Endothelial cell of umbilical vein (primary cell): Measurements from ENCODE around the gene KATNIP. TPM values are rescaled to one million over a fixed set of nuclear protein-coding genes. Genes with fewer than 3 reads are reported as not detected.

Experiments
- BruUV-seq: library from RNA; stranded (reverse); fragments of 400-500 nt; replicated peaks from 2 replicates; lab custom pipeline; 2021; lab: Mats Ljungman, UMichigan
- CTCF ChIA-PET: fragments of 300-600, 350-600 bp; sonication (Branson Sonifier 250); formaldehyde crosslinking; loops from one replicate; lab custom pipeline; 2021; ENCODE audit warnings: antibody characterized with exemption, inconsistent platforms; lab: Charles Lee
- POLR2A ChIA-PET: fragments of 300-600, 350-600 bp; sonication (Branson Sonifier 250); formaldehyde crosslinking; loops from one replicate; lab custom pipeline; 2021; ENCODE audit warnings: antibody characterized with exemption, inconsistent platforms; lab: Charles Lee
- DNase-seq: peaks from one replicate; pipeline ENCODE4 v3.0.0-alpha.2; 2011; ENCODE audit warnings: low read depth, low spot score
- FAIRE-seq: peaks from 2 replicates; lab custom pipeline; 2011; peaks lifted over from hg19 to GRCh38; lab: Jason Lieb, UNC
- H2AFZ ChIP-seq: 2 replicates; pipeline ENCODE4 v1.6.0; 2012; ENCODE audit warnings: low read depth, low read length, control low read depth, inconsistent platforms
- H3K27ac ChIP-seq: 2 replicates; pipeline ENCODE4 v1.5.1; 2011; ENCODE audit warnings: low read depth, mild to moderate bottlenecking, control low read depth, low read length, moderate library complexity; ENCODE audit not compliant: insufficient read depth
- H3K27me3 ChIP-seq, 2 experiments: 2 replicates each; pipeline versions ENCODE4 v1.6.0 to v1.6.1; 2011; ENCODE audit warnings: low read length in 2 of 2, mixed read lengths in 1 of 2; ENCODE audit not compliant: control insufficient read depth in 2 of 2, insufficient read depth in 2 of 2
- H3K36me3 ChIP-seq, 2 experiments: 2 replicates in 1 of 2; 3 replicates in 1 of 2; pipeline ENCODE4 v1.5.1; 2011; ENCODE audit warnings: low read length in 2 of 2, mild to moderate bottlenecking in 1 of 2, moderate library complexity in 1 of 2; ENCODE audit not compliant: control insufficient read depth in 2 of 2, insufficient read depth in 2 of 2; ENCODE audit errors: extremely low read depth in 1 of 2
- H3K4me1 ChIP-seq: 3 replicates; pipeline ENCODE4 v1.5.1; 2011; ENCODE audit warnings: mild to moderate bottlenecking, low read length; ENCODE audit not compliant: control insufficient read depth, insufficient read depth; ENCODE audit errors: extremely low read depth
- H3K4me2 ChIP-seq: 2 replicates; pipeline ENCODE4 v1.6.1; 2011; ENCODE audit warnings: low read length, control low read depth, mixed read lengths; ENCODE audit not compliant: insufficient read depth
- H3K4me3 ChIP-seq, 3 experiments: fragments of 200-600 bp in 1 of 3; sonication (generic), shearing (Covaris generic) in 1 of 3; replicated peaks in 1 of 3; 2 replicates each; pipeline ENCODE4 v1.5.1; 2011 to 2016; ENCODE audit warnings: control low read depth in 3 of 3, low read length in 3 of 3, mild to moderate bottlenecking in 2 of 3, inconsistent platforms in 1 of 3, low read depth in 1 of 3, moderate library complexity in 1 of 3; ENCODE audit not compliant: insufficient read depth in 1 of 3
- H3K79me2 ChIP-seq: 2 replicates; pipeline ENCODE4 v1.6.0; 2012; ENCODE audit warnings: low read length, inconsistent platforms; ENCODE audit not compliant: control insufficient read depth, insufficient read depth
- H3K9ac ChIP-seq: replicated peaks from 2 replicates; pipeline ENCODE3; 2011; ENCODE audit warnings: low read length, control low read depth; ENCODE audit not compliant: insufficient read depth; ENCODE audit errors: extremely low read depth
- H3K9me1 ChIP-seq: replicated peaks from 3 replicates; pipeline ENCODE4 v1.6.0; 2011; ENCODE audit warnings: mild to moderate bottlenecking, low read length; ENCODE audit not compliant: control insufficient read depth, insufficient read depth; ENCODE audit errors: extremely low read depth
- H3K9me3 ChIP-seq: replicated peaks from 2 replicates; pipeline ENCODE4 v1.5.1; 2012; ENCODE audit warnings: low read length, inconsistent platforms; ENCODE audit not compliant: control insufficient read depth, insufficient read depth
- H4K20me1 ChIP-seq: replicated peaks from 2 replicates; pipeline ENCODE3; 2011; ENCODE audit warnings: mild to moderate bottlenecking, low read length; ENCODE audit not compliant: control insufficient read depth, insufficient read depth; ENCODE audit errors: extremely low read depth
- CTCF ChIP-seq, 2 donors: IDR thresholded peaks; 1 replicate in 1 of 2; 2 replicates in 1 of 2; pipeline ENCODE4 v1.5.1; 2011; ENCODE audit warnings: low read length in 2 of 2, mild to moderate bottlenecking in 2 of 2, moderate library complexity in 2 of 2, control low read depth in 1 of 2, inconsistent platforms in 1 of 2, low read depth in 1 of 2; ENCODE audit not compliant: insufficient read depth in 1 of 2; ENCODE audit errors: extremely low read depth in 1 of 2
- EZH2 ChIP-seq: IDR thresholded peaks from 2 replicates; pipeline ENCODE4 v1.6.1; 2012; ENCODE audit warnings: borderline replicate concordance, low read depth, mild to moderate bottlenecking, moderate library complexity, low read length, inconsistent platforms; ENCODE audit not compliant: severe bottlenecking
- FOS ChIP-seq: IDR thresholded peaks from 2 replicates; pipeline ENCODE4 v1.6.1; 2011; ENCODE audit warnings: mild to moderate bottlenecking, low read length, moderate library complexity, borderline replicate concordance; ENCODE audit not compliant: insufficient read depth
- GATA2 ChIP-seq: IDR thresholded peaks from 2 replicates; pipeline ENCODE4 v1.7.0; 2011; ENCODE audit warnings: low read depth, mild to moderate bottlenecking, moderate library complexity, mixed read lengths, low read length; ENCODE audit not compliant: insufficient read length, insufficient read depth
- JUN ChIP-seq: IDR thresholded peaks from 2 replicates; pipeline ENCODE4 v1.6.1; 2011; ENCODE audit warnings: borderline replicate concordance, low read depth; ENCODE audit not compliant: insufficient read length, insufficient read depth
- MYC ChIP-seq: IDR thresholded peaks from one replicate; pipeline ENCODE4 v1.6.1; 2011; ENCODE audit warnings: mild to moderate bottlenecking, low read depth, low read length
- POLR2A ChIP-seq: IDR thresholded peaks from 2 replicates; pipeline ENCODE4 v1.6.1; 2012; ENCODE audit warnings: low read depth, mild to moderate bottlenecking, control low read depth, low read length
- POLR2AphosphoS5 ChIP-seq: IDR thresholded peaks from 2 replicates; pipeline ENCODE4 v1.6.1; 2012; ENCODE audit warnings: low read depth, mild to moderate bottlenecking, control low read depth, low read length, moderate library complexity; ENCODE audit not compliant: insufficient read depth
- dilution Hi-C: fragments of 300-500 bp; cut with MboI; formaldehyde crosslinking; loops from one replicate; pipeline ENCODE4 v1.15.0; 2019; ENCODE audit warnings: low sequenced_read_pairs; ENCODE audit not compliant: extremely low pct_ligation_motif_present
- intact Hi-C: fragments of 100-400 bp; cut with micrococcal nuclease; formaldehyde crosslinking; loops from one replicate; pipeline ENCODE4 v1.10.0; 2022
- polyA plus RNA-seq, 4 experiments: library from polyadenylated mRNA; depleted of rRNA in 3 of 4; stranded (reverse) in 3 of 4; unstranded in 1 of 4; fragments of >200 nt; gene quantifications; 2 replicates each; pipeline versions ENCODE4 v1.2.1 to v1.2.3, GENCODE V29; 2011 to 2012; ENCODE audit warnings: missing spikeins in 1 of 4
- total RNA-seq: library from RNA; stranded (reverse); gene quantifications from 2 replicates; pipeline ENCODE4 v1.2.3, GENCODE V29; 2021
- TF ChIP-seq, protein P1 (sequence below): IDR thresholded peaks from 2 replicates; pipeline ENCODE4 v1.6.1; 2011; ENCODE audit not compliant: insufficient read depth, insufficient read length

KATNIP gene
- total and polyA plus RNA-seq, 2 donors (not counting 3 experiments of a cell fraction or from before 2014, with no cell fraction given) = 14.7 to 30.7 TPM

- TF ChIP-seq FOS (peak; percentile 19), GATA2 (no peak), POLR2A (no peak)
- Histone ChIP-seq H3K4me1 (peaks cover 14% of the 10 kb centered on the region), H3K36me3 (peaks cover 9 to 25% of the 10 kb centered on the region in 2 experiments), H3K9me1 (no peaks in the 10 kb centered on the region), H4K20me1 (no peaks in the 10 kb centered on the region), H3K27ac (no peak overlapping the region), H3K4me3 (no peak overlapping the region), H3K9me3 (no peaks in the 10 kb centered on the region), H2AFZ (no peak overlapping the region), H3K27me3 (no peaks in the 10 kb centered on the region), H3K4me2 (no peak overlapping the region), H3K79me2 (peaks cover 39% of the 10 kb centered on the region), H3K9ac (no peak overlapping the region)
- intact Hi-C loops = no loop called here
- DNase-seq (peak; percentile 14), FAIRE-seq (no peak)
- ChIA-PET POLR2A (interaction anchor here (0.5 kb wide), 1 partner anchor 12 kb away, joined by 4 read pairs; no protein-coding TSS in a partner anchor), CTCF (interaction anchor here (1.2 to 1.4 kb wide), 2 partner anchors 9 to 523 kb away, joined by 3 read pairs; no protein-coding TSS in a partner anchor)
- BruUV-seq = no TSS peak
- dilution Hi-C loops = no loop called here
These were observed 2.8 kb upstream of the KATNIP start for GRCh38 chr16:27547134-27547533.

GRCh38 chr16:27547851-27548250 lies 2.1 kb upstream of the KATNIP start:
- H2AFZ ChIP-seq = no peak overlapping the region
- H3K9me3 ChIP-seq = no peaks in the 10 kb centered on the region
- TF ChIP-seq GATA2 (no peak), POLR2AphosphoS5 (no peak), EZH2 (no peak), FOS (no peak), JUN (no peak), MYC (no peak), CTCF (IDR thresholded peaks at IDR 0.05; ENCODE audit: extremely low read depth in 1 of 2, insufficient read depth in 1 of 2, low read depth in 1 of 2, low read length in 2 of 2) (no peak), POLR2A (no peak)
- TF ChIP-seq, protein P1, sequence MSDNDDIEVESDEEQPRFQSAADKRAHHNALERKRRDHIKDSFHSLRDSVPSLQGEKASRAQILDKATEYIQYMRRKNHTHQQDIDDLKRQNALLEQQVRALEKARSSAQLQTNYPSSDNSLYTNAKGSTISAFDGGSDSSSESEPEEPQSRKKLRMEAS = no peak
- FAIRE-seq (no peak), DNase-seq (no peak)
- H3K9me1 ChIP-seq = no peaks in the 10 kb centered on the region
- CTCF ChIA-PET = interaction anchor here (1.2 to 1.4 kb wide), 2 partner anchors 10 to 523 kb away, joined by 3 read pairs; no protein-coding TSS in a partner anchor
- peaks cover 39% of the 10 kb centered on the region for H3K79me2 ChIP-seq
- H3K27ac ChIP-seq = no peak overlapping the region
- peaks cover 14% of the 10 kb centered on the region for H3K4me1 ChIP-seq
- no TSS peak for BruUV-seq
- POLR2A ChIA-PET = no interaction called here
- no peaks in the 10 kb centered on the region for H3K27me3 ChIP-seq
- no peaks in the 10 kb centered on the region for H4K20me1 ChIP-seq
- H3K4me2 ChIP-seq = no peak overlapping the region
- dilution Hi-C loops (no loop called here), intact Hi-C loops (no loop called here)
- H3K4me3 ChIP-seq = no peak overlapping the region
- no peak overlapping the region for H3K9ac ChIP-seq
- H3K36me3 ChIP-seq = peaks cover 7 to 21% of the 10 kb centered on the region in 2 experiments
